Kidney epithelial cell (primary cell): ENCODE results near the gene PDE11A. TPM values are rescaled to one million over a fixed set of nuclear protein-coding genes. Genes with fewer than 3 reads are reported as not detected.

Experiments used
- DNase-seq: peaks from one replicate; pipeline ENCODE4 v3.0.0-alpha.2; 2010; ENCODE audit warnings: low read depth
- H3K27me3 ChIP-seq: 2 replicates; pipeline ENCODE4 v1.6.0; 2011; ENCODE audit warnings: low read length; ENCODE audit not compliant: control insufficient read depth, insufficient read depth
- H3K36me3 ChIP-seq: 2 replicates; pipeline ENCODE4 v1.5.1; 2011; ENCODE audit warnings: low read length; ENCODE audit not compliant: control insufficient read depth, insufficient read depth
- H3K4me3 ChIP-seq: 2 replicates; pipeline ENCODE4 v1.5.1; 2011; ENCODE audit warnings: low read depth, mild to moderate bottlenecking, control low read depth, low read length
- CTCF ChIP-seq: IDR thresholded peaks from 2 replicates; pipeline ENCODE4 v1.5.1; 2011; ENCODE audit warnings: mild to moderate bottlenecking, moderate library complexity, low read length, control low read depth, inconsistent platforms; ENCODE audit not compliant: insufficient read depth, poor library complexity, severe bottlenecking
- total RNA-seq: library from RNA; depleted of rRNA; stranded (reverse); fragments of >200 nt; gene quantifications from 2 replicates; pipeline ENCODE4 v1.2.3, GENCODE V29; 2015

PDE11A gene
- total RNA-seq, 1 donor from 2014 or later = 0.13 TPM

- DNase-seq = no peak
- TF ChIP-seq CTCF = no peak
- Histone ChIP-seq H3K27me3 (no peaks in the 10 kb centered on the region), H3K36me3 (no peaks in the 10 kb centered on the region), H3K4me3 (no peak overlapping the region)
Measured at GRCh38 chr2:177631680-177632079, 440.9 kb downstream of the PDE11A start.

- no peak overlapping the region for H3K4me3 ChIP-seq
- H3K27me3 ChIP-seq = no peaks in the 10 kb centered on the region
- no peak for TF ChIP-seq CTCF
- no peaks in the 10 kb centered on the region for H3K36me3 ChIP-seq
- no peak for DNase-seq
Measured at GRCh38 chr2:177629357-177630024, 443.1 kb downstream of the PDE11A start.

DNA sequence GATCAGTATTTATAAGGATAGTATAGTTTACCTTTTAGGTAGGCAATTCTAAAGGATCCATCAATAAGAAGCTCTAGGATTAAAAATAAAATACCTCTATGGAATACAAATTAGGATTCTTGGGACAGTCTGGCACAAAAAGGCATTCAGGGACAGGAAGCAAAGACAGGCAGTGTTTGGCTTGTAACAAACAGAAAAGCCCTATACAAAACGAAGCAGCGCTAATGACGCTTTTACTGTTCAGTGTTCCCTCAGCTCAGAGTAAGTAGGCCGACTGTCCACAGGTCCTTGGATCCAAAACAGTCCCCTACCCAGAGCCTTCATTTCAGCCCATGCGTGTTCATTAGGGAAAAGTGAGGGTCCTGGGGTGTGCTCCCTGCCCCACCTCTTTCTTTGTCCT, 443.7 kb downstream of the PDE11A start:
- TF ChIP-seq CTCF = no peak
- Histone ChIP-seq H3K27me3 (no peaks in the 10 kb centered on the region), H3K4me3 (no peak overlapping the region), H3K36me3 (no peaks in the 10 kb centered on the region)
- no peak for DNase-seq

- H3K27me3 ChIP-seq = no peaks in the 10 kb centered on the region
- TF ChIP-seq CTCF = no peak
- DNase-seq = no peak
- H3K36me3 ChIP-seq = no peaks in the 10 kb centered on the region
- no peak overlapping the region for H3K4me3 ChIP-seq
Measured at GRCh38 chr2:177625744-177626650, 446.6 kb downstream of the PDE11A start.

DNA sequence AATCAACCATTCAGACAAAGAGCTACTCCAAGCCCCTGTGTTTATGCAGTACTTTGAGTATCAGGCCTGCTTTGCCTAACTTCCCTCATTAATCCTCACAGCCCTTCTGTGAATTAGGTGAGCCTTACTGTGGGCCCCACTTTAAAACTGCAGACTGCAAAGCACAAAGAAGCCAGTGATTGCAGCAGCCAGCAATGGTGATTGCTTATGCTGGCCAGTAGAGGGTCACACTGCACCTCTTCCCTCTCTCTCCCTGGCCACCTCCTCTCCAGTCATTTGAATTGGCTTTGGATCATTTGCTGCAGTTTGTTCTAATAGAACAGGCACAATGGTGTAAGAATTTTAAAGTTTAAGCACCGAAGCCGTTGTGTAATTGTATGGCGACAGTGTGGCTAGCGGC, 450.1 kb downstream of the PDE11A start:
- TF ChIP-seq CTCF = no peak
- DNase-seq = no peak
- no peaks in the 10 kb centered on the region for H3K27me3 ChIP-seq
- no peak overlapping the region for H3K4me3 ChIP-seq
- H3K36me3 ChIP-seq = no peaks in the 10 kb centered on the region
